ENCODE measurements around the gene NELL2.

- TF ChIP-seq CTCF (conservative IDR thresholded peaks at IDR 0.05; ENCODE audit: low read length) = peak; percentile 44
- TF ChIP-seq EZH2phosphoT487 (IDR thresholded peaks at IDR 0.05; ENCODE audit: borderline replicate concordance, low read depth, low read length) = no peak
These were observed 411.0 kb downstream of the NELL2 start for GRCh38 chr12:44465139-44465538.

Data from OCI-LY7 (cell line).